GM19455 (cell line): Measurements from ENCODE around the gene GNG13.

ENCODE experiments used
- ATAC-seq: cut with Tn5 transposase; IDR thresholded peaks from one replicate; pipeline ENCODE4 v1.9.1; 2021; ENCODE audit not compliant: unreplicated experiment

GNG13 gene

DNA sequence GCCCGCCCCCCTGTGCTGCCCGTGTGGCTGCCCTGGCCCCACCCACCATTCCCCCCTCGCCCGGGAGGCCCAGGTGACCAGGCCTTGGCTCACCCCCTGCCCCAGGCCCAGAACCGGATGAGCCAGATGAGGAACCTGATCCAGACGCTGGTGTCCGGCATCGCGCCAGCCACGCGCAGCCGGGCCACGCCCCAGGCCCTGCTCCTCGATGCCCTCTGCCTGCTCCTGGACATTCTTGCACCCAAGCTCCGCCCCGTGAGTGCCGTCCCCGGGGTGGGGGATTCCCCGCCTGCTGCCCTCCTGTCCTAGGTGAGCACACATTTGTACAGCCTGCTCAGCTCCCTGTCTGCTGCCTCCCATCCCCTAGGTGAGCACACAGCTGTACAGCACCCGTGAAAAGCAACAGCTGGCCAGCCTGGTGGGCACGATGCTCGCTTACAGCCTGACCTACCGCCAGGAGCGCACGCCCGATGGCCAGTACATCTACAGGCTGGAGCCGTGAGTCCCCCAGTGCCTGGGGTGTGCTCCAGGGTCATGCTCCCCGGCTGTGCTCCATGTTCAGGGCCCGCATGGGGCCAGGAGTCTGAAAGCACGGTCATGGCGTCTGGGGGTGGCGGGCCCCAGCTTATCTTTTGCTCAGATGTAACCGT lies 4.8 kb downstream of the GNG13 start:
- no peak for ATAC-seq

GRCh38 chr16:794853-795466 lies 5.6 kb downstream of the GNG13 start:
- no peak for ATAC-seq

- no peak for ATAC-seq
Observed at GRCh38 chr16:794091-794822, 6.3 kb downstream of the GNG13 start.

DNA sequence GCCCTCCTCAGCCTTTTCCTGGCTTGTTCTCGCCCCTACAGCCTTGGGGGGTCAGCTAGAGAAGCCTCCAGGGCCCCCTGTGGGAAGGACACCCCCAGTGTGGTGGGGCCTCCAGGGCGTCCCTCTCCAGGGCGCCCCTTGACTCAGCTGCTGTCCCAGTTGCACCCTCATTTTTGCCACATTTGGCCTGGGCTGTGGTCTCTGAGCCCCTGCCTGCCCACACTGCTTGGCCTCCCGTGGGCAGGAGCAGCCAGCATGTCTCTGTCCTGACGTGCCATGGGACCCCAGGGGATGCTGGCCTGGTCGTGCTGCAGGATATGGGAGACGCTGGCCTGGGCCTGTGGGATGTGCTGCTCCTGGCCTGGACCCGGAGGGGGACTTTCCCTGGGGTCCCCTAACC lies 7.1 kb downstream of the GNG13 start:
- no peak for ATAC-seq

DNA sequence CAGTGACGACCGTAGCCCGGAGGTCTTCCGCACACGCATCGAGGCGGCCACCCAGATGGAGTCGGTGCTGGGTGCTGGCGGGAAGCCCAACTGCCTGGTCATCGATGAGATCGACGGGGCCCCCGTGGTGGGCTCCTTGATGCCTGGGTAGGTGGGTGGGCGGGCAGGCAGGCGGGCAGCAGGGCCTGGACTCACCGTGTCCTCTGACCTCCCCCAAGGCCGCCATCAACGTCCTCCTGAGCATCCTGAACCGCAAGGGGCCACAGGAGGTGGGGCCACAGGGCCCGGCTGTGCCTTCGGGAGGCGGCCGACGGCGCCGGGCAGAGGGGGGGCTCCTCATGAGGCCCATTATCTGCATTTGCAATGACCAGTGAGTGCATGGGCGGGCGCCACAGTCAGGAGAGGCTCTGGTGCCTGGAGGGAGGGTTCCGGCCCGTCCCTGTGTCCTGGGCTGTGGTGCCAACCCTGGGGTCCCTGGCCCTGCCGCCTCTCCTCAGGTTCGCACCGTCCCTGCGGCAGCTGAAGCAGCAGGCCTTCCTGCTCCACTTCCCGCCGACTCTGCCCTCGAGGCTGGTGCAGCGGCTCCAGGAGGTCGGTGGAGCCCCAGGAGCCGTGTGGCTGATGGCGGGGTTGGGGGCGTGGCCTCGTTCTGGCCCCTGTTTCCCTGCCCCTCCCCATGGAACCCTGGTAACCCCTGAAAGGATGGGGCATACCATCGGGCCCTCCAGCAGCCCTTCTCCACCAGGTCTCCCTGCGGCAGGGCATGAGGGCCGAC lies 8.1 kb downstream of the GNG13 start:
- ATAC-seq, result no peak

DNA sequence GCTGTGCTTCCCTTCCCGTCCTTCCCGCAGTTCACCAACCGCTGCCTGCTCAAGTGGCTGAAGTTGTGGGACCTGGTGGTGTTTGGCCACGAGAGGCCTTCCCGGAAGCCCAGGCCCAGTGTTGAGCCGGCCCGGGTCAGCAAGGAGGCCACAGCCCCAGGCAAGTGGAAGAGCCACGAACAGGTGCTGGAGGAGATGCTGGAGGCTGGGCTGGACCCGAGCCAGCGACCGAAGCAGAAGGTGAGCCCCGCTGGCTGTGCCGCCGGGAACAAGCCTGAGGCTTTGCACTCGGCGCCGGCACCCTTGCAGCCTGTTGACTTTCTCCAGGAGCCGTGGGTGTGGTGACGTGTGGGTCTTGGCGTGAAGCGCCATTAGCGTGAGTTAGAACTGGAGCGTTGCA lies 9.4 kb downstream of the GNG13 start:
- no peak for ATAC-seq

GRCh38 chr16:790086-790485 lies 10.4 kb downstream of the GNG13 start:
- ATAC-seq, result no peak

- no peak for ATAC-seq
Observed at GRCh38 chr16:789191-789850, 11.2 kb downstream of the GNG13 start.

DNA sequence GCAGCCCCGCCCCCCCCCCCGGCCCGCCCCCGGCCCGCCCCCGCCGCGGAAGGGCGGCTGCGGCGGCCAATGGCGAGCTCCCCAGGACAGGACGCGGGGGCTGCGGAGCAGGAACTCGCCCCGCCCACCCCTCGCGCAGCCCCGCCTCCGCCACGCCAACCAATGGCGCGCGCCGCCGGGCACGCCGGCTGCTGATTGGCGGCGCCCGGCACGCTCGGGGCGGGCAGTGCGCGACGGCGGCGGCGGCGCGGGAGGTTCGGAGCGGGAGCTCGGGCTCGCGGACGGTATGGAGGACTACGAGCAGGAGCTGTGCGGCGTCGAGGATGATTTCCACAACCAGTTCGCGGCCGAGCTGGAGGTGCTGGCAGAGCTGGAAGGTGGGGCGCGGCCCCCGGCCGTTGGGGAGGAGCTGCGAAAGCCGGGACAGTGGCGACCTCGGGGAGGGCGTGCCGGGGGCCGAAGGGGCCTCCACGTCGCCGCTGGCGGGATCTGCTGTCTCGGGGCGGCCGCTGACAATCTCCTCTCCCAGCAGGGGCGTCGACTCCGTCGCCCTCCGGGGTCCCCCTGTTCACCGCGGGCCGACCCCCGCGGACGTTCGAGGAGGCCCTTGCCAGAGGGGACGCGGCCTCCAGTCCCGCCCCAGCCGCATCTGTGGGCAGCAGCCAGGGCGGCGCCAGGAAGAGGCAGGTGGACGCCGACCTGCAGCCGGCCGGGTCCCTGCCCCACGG lies 12.0 kb downstream of the GNG13 start, which contains the start of gene CHTF18:
TSS of gene CHTF18 (plus strand) at position 222 of the 728 bp plus-strand sequence. CDS start at position 287, 65 bp downstream.
- ATAC-seq, result peak; percentile 66

DNA sequence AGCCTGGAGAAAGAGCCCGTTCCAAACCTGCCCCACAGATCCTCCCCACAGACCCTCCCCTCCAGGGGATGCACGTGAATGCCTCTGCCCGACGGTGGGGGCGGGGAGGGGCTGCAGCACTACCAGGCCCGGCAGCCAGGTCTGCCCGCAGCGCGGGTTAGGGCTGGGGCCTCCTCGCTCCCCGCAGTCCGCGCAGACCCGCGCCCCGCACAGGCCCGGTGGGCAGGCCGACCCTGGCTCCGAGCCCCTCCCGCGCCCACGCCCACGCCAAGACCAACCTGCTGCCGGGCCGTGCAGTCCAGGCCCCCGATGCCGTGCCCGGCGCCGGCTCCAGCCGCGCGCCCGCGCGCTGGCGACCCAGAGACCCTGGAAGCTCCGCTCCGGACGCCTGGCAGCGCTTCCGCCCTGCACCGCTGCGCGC lies 12.5 kb downstream of the GNG13 start, which contains the start of gene RPUSD1:
TSS of gene RPUSD1 (minus strand) at position 404 of the 421 bp plus-strand sequence. CDS start 644 bp downstream, outside the sequence.
- no peak for ATAC-seq

GRCh38 chr16:787321-787966 lies 13.1 kb downstream of the GNG13 start:
- ATAC-seq, result peak; percentile 3

DNA sequence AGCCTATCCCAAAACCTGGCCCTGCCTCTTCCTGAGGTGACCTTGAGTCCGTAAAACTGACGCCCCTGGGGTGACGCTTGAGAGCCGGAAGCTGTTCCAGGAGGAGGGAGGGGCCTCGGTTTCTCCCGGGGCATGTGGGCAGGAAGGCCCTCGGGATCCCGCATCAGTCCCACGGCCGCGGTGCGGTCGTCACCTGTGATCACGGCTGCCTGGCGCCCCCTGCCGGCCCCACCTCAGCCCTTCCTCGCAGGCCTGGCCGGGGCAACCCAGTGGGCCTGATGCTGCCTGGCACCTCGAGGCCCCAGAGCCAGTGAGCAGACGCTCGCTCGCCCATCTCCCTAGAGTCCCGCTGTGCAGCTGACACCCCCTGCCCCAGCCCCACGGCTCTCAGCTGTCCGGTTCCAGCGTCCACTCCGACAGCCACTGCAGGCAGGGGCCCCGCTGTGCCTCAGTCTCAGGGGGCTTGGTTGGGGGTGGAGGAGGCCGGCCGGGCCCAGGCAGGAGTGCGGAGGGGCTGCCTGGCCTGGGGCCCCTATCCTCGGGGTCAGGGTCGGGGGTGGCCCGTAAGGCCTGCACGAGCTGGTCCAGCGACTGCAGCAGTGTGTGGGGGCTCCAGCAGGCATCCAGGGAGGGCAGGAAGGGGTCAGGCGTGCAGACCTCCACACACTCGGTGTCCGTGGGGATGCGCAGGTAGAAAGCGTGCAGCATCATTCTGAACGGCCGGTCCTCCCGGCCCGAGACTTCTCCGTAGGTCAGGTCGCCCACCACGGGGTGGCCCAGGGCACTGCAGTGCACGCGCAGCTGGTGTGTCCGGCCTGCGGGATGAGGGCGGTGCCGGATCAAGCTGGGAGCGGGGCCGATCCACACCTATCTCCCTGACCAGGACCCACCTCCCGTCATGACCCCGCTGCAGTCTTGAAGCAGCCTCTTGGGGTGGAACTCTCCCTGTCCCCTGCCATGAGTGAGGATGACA lies 14.7 kb downstream of the GNG13 start:
- no peak for ATAC-seq

- no peak for ATAC-seq
Observed at GRCh38 chr16:784431-784830, 16.1 kb downstream of the GNG13 start.

- ATAC-seq, result no peak
Observed at GRCh38 chr16:783404-784161, 17.0 kb downstream of the GNG13 start.

DNA sequence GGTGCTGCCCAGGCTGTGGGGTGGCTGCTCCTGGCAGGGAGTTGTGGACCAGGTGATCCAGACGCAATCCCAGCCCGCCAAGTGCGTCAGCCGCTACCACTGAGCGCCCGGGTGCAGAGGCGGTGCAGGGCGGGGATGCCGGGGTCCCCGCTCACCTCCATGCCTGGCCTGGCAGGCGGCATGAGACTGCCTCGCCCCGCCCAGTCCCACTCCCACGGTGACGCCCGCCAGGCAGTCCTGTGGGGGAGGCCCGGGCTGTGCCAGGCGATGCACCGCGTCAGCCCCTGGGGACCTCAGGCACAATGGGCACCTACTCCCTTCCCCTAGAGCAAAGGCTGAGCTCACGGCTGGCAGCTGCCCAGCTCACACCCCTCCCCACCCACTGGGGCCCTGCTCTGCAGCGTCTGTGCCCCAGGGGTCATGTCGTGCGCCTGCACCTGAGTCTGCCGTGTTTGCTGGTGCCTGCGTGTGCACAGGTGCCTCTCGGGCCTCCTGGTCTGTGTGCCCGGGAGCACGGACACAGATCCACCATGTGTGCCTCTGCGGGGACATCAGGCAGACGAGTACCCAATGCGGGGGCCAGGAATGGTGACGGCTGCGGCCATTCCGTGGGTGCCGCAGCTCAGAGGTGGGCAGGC lies 17.6 kb downstream of the GNG13 start:
- no peak for ATAC-seq

DNA sequence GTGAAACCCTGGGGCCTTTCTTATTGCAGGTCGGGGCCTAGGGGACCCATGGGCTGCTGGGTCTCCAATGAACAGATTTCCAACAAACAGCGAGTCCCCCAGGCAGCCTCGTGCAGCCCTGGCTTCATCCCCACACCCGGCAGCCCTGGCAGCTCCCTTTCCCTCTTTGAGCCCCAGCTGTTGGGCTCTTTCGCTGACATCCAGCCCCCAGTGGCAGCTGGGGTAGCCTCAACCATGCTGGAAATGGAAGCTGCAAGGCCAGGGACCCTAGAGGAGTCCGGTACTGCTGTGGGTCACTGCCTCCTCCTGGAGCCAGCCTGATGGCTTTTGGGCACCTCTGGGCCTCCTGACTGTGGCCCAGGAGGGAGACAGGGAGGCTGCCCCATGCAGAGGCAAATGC lies 18.3 kb downstream of the GNG13 start:
- ATAC-seq, result no peak

DNA sequence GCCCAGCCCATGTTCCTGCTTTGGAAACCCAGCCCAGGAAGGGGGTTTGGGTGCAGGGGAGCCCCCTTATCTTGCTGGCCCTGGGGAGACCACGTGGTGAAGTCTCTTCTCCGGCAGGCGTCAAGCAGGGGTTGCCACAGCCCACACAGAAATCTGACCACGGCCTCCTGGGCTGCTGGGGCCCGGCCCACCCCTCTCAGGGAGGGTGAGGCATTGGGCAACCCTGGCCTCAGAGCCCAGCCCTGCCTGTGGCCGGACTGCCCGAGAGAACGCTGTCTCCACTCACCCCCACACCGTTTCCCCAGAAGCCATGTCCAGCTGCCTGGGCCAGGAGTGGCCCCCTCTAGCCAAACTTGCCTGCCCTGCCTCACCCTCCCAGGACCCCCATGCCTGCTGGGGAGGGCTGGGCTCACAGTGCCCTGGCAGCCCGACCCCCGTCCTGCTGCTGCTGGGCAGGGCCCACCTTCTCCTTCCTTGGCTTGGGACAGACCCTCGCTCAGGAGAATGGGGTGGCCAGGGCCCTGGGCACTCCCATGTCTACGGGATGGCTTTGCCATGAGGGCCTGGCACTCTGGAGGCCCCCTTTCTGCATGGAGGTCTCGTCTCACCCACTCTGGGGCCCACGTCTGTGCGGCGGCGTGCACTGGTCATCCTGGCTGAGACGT lies 19.1 kb downstream of the GNG13 start:
- ATAC-seq, result no peak
